Stimulated activated CD8-positive, alpha-beta memory T cell treated with anti-CD3 and anti-CD28 coated beads, Interleukin-7, amount 100 ng/mL, for 1 hour (primary cell): Measurements from ENCODE around the gene PSMC6.
A peak's percentile ranks its signal among the peaks of the same experiment; 100 is the strongest.

Experiments used
- DNase-seq, 2 donors: peaks; one replicate each; pipeline ENCODE4 v3.0.0-alpha.2; 2020; ENCODE audit warnings: low read depth in 2 of 2

The PSMC6 gene

DNA sequence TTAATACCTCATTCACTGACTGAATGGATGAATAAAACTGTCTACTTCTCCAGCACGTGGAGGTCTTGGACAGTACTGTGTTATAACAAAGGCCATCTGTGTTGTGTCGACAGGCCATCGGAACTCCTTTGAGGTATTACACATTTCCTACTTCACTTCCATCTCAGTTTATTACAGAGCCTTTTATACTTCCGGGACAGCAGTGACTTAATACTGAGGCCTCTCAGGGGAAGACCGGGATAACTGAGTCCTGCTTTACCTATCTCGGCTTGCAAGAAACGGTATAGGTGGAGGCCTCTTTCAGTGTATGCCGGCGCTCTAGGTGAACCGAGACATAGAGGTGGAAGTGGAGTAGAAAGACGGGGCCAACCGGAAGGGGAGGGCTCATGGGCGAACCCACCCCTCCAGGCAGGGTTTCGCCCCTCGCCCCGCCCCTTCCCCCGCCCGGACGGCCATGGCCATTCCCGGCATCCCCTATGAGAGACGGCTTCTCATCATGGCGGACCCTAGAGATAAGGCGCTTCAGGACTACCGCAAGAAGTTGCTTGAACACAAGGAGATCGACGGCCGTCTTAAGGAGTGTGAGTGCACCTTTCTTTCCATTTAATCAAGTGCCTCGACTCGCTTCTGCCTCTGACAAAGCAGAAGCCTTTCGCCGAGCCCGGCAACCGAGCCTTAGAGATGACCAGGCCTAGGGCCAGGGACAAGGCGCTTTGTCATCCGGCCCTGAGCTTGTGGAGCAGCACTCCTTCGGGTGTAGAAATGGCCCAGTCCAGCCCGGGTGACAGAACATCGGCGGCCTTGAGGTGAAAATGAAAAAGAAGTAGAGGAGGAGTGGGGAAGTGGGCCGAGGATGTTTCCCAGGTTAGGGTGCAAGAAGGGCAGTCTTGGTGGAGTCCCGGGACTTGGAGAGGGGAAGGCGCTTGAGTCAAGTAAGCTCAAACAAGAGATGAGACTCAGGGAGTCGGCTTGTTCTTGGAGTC lies at the start of gene PSMC6:
PSMC6 (plus strand) TSS at position 477 of the 983 bp plus-strand sequence; CDS start at position 497, 20 bp downstream.
- peak; percentile 87 to 88 for DNase-seq

DNA sequence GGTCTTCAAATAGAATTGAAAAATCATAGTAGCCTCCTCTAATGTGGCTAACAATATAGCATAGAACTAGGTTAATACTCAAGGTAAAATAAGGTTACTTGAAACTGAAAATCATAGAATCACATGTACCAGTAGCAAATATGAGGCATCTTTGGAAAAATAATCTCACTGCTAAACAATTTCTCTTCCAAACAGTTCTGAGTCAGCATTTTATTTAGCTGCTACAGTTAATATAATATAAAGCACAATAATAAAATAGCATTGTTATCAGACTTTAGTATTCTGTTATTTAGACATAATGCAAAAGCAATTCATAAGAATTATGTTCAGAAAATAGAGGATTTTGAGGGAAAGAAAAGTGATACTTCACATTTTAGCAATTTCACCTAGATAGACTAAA lies 46.7 kb upstream of the PSMC6 start:
- DNase-seq = no peak

DNA sequence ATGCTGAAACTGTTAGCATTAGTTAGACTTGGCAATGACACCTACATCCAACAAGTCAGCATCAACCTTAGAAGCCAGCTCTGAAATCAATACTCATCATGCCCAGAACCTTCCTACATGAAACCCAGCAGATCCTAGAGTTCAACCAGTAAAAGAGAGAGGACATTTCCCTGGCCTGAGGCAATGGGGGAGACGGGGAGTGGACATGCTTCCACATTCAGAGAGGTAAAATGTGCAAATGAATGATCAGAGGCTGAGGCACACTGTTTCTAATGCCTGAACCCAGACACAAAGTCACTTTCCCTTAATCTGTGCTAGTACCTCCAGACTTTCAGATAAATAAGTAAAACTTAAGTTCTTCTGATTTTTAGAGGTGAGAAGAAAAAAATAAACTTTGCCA lies 46.2 kb upstream of the PSMC6 start:
- DNase-seq = no peak

DNA sequence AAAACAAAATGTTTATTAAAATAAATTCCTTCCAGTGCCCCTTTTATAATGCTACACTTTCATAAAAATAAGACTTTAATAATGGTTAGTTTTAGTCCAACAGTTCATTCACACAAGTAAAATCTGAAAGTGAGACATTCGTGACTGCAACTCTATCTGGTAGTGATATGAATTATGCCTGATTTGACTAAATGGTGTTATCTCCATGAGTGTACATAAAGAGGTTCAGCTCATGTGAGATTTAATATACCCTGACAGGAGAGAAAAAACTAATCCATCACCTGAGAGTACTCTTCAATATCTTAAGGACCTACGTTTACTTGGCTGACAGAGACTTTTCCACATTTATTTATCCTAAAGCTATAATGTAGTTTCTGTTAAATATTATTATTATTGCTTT lies 45.7 kb upstream of the PSMC6 start:
- no peak for DNase-seq

DNA sequence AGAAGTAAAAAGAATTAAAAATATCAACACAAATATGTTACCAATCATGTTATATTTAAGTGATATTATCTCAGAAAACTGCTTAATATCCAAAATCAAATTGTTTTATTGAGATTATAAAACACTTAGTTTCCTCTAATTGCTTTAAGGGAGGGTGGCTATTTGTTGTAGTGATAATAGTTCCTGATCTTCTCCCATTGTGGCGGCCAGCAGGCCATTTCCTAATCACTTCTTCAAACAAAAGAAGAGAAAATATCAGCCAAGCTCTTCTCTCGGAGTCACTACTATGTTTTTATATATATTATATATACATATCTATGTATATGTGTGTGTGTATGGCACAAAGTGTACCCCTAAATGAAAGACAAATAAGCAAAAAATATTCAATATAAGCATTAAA lies 43.1 kb upstream of the PSMC6 start:
- no peak for DNase-seq

DNA sequence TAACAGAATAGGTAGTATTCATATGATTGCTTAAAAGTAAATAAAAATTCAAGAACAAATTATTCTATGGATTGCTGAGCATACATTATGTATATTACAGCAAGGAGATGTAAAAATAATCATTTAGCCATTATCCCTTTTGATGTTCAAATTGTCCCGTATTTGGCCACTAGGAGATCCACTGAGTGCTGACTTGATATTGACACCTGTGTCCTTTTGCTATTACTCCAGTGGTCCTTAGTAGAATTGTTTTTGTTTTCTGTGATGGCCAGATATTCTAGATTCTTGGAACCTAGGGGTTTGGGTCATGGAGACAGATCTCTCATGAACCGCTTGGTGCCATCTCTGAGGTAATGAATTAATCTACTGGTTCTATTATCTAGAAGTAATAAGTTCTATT lies 28.4 kb upstream of the PSMC6 start:
- no peak for DNase-seq

DNA sequence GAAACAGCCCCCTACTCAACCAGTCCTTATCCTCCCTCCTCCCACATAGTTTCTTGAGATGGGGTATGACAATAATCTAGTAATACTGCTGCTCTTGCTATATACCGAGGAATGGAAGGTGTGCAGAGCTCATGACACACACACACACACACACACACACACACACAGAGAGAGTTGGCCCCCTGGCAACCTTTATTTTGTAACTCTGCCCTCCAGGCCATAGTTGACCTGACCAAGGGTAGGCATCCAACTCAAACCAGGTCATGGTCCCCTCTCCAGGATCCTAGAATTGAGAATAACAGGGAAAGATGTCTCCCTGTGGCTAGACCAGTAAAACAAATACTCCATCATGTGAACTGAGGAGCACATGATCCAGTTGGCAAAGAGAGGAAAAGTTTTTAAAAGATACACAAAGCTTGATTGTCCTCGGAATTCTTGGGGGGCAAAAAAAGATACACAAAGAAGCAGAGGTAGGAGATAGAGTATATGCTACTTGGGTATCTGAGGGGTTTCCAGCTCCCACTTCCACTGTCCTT lies 22.9 kb upstream of the PSMC6 start:
- DNase-seq = no peak

DNA sequence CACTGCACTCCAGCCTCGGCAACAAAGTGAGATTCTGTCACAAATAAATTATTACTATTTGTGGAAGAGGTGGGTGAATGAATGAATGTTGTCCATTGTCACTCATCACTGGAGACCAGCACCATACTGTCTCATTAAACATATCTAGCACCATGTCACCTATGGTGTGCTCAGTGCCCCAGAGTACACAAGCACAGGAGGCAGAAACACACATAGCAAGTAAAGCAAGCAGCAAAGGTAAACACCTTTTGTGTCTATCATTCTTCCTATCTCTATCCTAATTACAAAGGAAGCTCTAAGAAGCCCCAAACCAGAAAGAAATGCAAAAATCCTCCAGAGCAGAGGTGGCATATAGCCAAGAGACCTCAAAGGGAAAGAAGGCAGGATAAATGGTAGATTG lies 20.8 kb upstream of the PSMC6 start:
- no peak for DNase-seq

DNA sequence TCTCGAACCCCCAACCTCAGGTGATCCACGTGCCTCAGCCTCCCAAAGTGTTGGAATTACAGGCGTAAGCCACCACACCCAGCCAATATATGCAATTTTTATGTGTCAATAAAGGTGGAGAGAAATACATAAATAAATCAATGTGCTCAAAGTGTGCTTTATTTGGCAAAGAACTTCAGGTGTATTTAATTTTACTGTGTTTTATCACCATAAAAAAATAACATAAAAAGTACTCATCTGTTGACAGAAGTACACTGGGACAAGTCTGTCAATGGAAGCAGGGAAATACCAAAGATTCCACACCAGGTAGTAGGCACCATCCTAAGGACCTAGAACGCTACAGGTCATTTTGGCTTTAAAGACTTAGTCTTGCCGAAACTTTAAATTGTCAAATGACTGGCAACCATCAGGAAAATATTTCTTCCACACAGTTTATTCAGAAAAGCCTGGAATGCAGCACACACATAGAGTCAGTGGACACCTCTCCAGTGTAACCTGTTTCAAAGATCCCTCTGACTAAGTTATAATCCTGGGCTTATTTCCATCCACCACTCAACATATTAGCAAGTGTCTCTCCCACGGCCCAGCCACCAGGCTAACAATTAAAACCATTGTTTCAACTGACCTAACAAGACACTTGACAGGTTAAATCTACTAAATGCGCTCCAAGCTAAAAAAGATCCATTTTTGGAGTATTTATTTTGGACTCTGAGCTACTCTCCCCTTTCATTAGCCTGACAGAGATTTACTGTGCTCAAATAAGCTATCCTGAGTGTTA lies 15.8 kb upstream of the PSMC6 start:
- no peak for DNase-seq

DNA sequence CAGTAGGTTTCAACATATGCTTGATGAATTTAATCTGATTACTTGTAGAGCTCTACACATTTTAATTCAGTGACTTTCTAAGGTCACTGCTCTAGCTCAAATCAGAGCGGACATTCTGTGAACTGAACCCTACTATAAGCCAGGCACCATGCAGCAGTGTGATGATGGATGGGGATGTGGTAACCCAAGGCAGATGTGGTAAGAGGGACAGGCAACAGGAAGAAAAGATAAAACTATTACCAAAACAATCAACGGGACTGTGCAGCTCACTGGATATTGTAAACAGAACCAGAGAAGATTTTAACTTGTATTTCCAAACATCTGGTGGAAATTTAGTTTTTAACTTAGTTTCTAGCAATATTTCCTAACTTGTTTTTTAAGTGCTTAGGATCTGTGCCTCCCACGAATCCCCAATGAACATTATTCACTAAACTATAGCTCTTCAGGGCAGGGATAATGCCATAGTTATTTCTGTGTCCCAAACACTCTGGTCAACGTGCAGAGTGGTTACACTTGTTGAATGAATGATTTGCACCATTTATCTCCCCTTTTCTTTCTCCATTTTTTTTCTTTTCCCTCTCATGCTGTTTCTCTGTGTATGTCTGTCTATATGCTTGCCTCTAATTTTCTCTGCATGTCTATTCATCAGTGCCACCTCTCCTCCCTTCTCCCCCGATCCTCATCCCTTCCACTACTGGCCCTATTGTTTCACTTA lies 14.6 kb upstream of the PSMC6 start:
- DNase-seq = no peak

DNA sequence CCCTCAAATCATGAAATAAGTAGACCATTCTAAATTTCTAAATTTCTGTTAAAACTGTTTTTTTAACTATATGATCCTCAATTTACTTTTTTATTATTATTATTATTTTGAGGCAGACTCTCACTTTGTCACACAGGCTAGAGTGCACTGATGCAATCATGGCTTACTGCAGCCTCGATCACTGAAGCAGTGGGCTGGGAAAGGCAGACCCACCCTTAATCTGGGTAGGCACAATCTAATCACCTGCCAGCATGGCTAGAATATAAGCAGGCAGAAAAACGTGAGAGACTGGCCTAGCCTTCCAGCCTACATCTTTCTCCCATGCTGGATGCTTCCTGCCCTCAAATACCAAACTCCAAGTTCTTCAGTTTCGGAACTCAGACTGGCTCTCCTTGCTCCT lies 14.0 kb upstream of the PSMC6 start:
- no peak for DNase-seq

DNA sequence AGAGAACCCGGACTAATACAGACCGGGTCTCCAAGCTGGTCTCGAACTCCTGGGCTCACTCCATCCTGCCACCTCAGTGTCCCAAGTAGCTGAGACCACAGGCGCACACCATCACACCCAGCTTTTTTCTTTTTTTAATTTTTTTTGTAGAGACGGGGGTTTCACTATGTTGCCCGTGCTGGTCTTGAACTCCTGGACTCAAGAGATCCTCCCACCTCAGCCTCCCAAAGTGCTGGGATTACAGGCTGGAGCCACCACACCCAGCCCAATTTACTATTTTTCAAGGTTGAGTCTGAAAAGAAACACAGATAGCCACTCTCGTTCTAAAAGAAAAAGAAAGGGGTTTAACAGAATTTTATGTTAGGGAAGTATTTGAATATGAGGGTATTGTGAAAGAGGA lies 13.5 kb upstream of the PSMC6 start:
- no peak for DNase-seq

DNA sequence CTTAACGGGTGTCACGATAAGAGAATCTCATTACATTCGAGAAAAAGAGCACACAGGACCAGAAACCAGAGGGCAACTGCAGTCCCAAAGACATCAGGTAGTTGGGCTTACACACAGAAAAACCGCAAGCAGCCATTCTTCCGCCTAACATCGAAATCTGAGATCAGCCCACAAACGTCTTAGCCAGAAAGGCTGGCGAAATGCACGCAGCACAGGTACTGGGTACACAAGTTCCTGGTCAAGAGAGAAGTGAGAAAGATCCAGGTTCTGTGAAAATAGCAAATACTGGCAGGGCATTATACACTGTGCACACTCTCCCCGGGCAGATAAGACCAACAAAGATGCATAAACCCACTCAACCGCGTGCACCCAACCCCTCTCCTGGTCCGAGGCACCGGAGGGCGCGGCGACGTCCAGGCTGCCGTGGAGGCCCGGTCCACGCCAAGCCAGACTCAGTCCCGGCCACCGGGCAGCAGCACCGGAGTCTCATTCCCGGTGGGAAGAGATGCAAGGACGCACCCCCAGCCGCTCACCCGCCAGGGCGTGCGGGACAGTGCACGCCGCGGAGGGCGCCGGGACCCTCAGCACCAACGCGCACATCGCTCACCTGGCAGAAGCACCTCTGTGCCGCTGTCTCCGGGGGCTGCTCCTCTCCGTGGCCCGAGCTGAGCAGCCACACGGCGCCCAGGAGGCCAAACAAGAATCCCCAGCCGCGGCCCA lies 12.1 kb upstream of the PSMC6 start:
- peak; percentile 19 to 39 for DNase-seq

DNA sequence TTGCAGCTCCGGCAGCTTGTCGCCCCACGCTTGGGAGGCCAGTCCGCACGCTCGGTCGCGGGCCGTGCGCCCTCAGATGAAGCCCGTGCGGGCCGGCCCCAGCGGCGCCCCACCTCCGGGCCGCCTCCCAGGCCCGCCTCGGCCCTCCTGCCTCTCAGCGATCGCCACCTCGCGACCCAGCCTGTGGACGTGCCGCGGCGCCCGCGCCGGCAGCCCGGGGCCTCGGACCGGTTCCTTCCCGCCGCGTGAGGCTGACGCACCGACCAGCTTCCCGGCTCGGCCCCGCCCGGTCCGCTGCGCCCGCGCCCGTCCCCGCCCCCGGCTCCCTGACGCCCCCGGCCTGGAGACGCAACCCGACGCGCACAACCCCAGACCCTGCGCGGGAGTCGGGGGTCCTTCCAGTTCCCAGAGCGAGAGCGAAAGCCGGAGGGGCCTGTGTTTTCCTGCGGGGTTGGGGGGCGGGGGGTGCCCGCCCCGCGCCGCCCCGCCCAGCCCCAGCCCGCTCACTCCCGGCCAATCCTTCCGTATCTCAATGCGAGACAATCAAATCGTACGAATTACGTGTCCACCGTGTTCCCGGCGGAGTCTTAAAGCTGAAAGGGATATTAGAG lies 11.4 kb upstream of the PSMC6 start, which contains the start of gene ERO1A:
ERO1A (minus strand) TSS at position 78 of the 611 bp plus-strand sequence; CDS start at position 1, 77 bp downstream.
- peak; percentile 24 to 30 for DNase-seq

DNA sequence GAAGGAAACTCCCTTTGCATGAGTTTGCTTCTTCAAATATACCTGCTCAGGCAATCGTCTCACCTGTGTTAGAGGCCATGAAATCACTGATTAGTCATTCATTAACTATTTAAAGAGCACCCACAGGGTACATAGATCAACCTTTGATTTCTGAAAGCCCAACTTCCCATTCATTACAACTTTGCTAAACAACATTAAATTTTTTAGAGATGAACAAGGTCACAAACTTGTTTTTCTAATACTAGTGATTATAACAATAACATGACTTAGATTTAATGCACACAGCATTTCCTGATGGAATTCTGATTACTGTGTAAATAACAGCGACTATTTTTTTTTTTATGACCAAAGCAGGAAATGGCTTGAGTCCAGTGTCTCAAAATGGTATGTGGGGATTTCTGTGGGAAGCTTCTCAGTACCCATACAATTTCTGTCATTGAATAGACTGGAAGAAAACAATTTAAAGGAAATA lies 6.3 kb upstream of the PSMC6 start:
- no peak for DNase-seq

DNA sequence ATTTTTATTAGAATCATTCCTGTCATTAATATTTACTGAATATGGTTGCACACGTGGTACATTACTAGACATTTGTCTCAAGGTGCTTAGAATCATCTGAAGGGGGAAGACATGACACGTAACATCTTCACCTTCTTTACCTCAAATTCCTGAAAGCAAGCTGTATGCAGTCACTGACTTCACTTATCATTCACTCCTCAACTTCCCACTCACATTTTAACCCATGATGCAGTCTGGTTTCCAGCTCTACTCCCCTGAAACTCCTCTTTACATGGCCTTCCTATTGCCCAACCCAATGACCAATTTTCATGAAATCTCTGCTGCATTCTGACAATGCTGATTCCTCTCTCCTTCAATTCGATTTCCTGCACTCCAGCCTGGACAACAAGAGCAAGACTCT lies 5.8 kb upstream of the PSMC6 start:
- no peak for DNase-seq

DNA sequence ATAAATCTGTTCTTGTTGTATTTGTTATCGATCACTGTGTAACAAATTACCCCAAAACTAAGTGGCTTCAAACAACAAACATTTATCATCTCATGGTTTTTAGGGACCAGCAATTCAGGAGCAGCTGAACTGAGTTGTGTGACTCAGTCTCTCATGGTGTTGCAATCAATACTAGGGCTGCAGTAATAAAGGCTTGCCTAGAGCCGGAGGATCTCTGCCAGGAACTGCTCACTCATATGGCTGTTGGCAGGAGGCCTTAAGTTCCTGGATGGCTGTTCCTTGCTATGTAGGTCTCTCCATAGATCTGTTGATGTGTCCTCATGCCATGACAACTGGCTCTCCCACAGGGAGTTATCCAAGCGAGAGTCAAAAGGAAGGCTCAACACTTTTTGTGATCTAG lies 3.8 kb upstream of the PSMC6 start:
- no peak for DNase-seq

DNA sequence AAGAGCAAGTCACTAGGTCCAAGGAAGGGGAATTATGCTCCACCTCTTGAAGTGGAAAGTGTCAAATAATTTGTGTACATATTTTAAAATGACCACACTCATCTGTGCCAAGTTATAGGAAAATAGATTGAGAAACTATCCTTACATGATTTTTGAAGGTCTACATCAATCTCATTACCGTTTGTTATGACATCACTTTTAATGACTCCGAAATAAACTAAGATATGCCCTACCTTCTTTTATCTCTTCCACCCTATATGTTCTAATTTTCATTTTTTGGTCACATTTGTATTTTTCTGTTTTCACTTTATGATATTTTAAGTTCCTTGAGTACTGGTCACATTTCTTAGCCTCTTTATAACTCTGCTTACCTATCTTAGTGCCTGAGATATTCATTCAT lies 3.3 kb upstream of the PSMC6 start:
- DNase-seq = no peak

DNA sequence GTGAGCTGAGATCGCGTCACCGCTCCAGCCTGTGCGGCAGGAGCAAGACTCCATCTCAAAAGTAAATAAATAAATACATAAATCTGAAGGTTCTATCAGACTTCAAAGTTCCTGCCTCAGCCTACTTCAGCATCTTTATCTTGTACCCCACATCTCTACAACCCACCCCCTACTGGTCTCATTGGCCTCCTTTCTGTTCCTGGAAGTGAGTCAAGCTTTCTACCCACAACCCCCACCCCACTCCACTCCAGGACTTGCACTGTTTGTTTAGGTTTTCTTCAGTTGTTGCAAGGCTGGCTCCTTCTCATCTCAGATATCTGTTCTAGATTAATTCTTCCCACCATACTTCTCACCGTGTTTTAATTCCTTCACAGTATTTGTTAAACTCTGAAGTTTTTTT lies 714 bp upstream of the PSMC6 start:
- no peak for DNase-seq

DNA sequence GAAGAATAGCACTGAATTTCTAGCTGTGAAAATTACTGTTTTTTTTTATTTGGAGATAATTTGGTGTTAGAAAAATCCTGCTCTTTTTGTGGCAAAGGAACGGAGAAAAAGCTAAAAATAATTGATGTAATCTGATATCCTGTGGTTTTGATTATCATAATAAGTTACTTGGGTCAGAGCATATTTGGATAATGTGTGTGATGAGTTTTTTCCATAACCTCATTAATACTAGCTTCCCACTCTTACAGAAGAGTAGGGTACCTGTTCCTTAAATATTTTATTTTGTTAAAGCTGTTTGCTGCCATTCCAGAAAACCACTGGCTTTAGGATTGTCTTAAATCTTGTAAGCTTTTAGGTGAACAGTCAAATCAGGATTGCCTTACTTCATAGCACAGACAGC lies 4.7 kb downstream of the PSMC6 start:
- DNase-seq = no peak

DNA sequence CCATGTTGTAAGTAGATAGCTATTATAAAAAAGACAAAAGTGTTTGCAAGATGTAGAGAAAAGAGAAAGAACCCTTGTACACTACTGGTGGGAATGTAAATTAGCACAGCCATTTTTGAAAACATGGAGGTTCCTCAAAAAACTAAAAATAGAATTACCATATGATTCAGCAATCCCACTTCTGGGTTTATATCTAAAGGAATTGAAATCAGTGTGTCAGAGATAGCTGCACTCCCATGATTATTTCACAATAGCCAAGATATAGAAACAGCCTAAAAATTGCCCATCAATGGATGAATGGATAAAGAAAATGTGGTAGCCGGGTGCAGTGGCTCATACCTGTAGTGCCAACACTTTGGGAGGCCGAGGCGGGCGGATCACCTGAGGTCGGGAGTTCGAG lies 9.2 kb downstream of the PSMC6 start:
- DNase-seq = no peak
